Measurements from ENCODE around the gene RAB11FIP5.
"Not testable (repeated sequence)": the region's sequence is repeated elsewhere in the genome, so short reads cannot be mapped to it uniquely, and the experiment has no call there.

Gene RAB11FIP5

GRCh38 chr2:73111073-73112025 is 1.4 kb downstream of the RAB11FIP5 start:
- DNase-seq, result peak; percentile 53

GRCh38 chr2:73110168-73111072 is 2.3 kb downstream of the RAB11FIP5 start:
- DNase-seq, result peak; percentile 69

- no peak for DNase-seq
Observed at GRCh38 chr2:73109431-73110167, 3.1 kb downstream of the RAB11FIP5 start.

- DNase-seq, result peak; percentile 60
Observed at GRCh38 chr2:73107211-73107926, 5.4 kb downstream of the RAB11FIP5 start.

- DNase-seq, result no peak
Observed at GRCh38 chr2:73106791-73107190, 6.0 kb downstream of the RAB11FIP5 start.

- DNase-seq, result peak; percentile 12
Observed at GRCh38 chr2:73105511-73105971, 7.2 kb downstream of the RAB11FIP5 start.

GRCh38 chr2:73104933-73105332 is 7.8 kb downstream of the RAB11FIP5 start:
- DNase-seq, result no peak

- DNase-seq, result no peak
Observed at GRCh38 chr2:73103018-73103542, 9.7 kb downstream of the RAB11FIP5 start.

GRCh38 chr2:73101626-73102256 is 11.0 kb downstream of the RAB11FIP5 start:
- no peak for DNase-seq

- DNase-seq, result no peak
Observed at GRCh38 chr2:73100956-73101355, 11.8 kb downstream of the RAB11FIP5 start.

- DNase-seq, result no peak
Observed at GRCh38 chr2:73099486-73099885, 13.3 kb downstream of the RAB11FIP5 start.

- no peak for DNase-seq
Observed at GRCh38 chr2:73095910-73096309, 16.8 kb downstream of the RAB11FIP5 start.

GRCh38 chr2:73093601-73094218 is 19.0 kb downstream of the RAB11FIP5 start:
- DNase-seq, result not testable (repeated sequence)

- DNase-seq, result no peak
Observed at GRCh38 chr2:73092146-73092783, 20.5 kb downstream of the RAB11FIP5 start.

GRCh38 chr2:73091696-73092095 is 21.1 kb downstream of the RAB11FIP5 start:
- DNase-seq, result no peak

GRCh38 chr2:73091164-73091563 is 21.6 kb downstream of the RAB11FIP5 start:
- no peak for DNase-seq

GRCh38 chr2:73089270-73090030 is 23.3 kb downstream of the RAB11FIP5 start:
- peak; percentile 98 for DNase-seq

GRCh38 chr2:73088703-73089102 is 24.0 kb downstream of the RAB11FIP5 start:
- no peak for DNase-seq

GRCh38 chr2:73088211-73088610 is 24.5 kb downstream of the RAB11FIP5 start:
- no peak for DNase-seq

Data from HCEC 1CT (cell line).